Glutamatergic neuron (in vitro differentiated cells): ENCODE measurements around the gene MATCAP1. TPM values are rescaled to one million over a fixed set of nuclear protein-coding genes. Genes with fewer than 3 reads are reported as not detected.

Experiments used
- DNase-seq: peaks from one replicate; pipeline ENCODE4 v3.0.0; 2022
- H3K27ac Mint-ChIP-seq: one replicate; pipeline ENCODE4 v1.8.0; 2020; ENCODE audit warnings: mild to moderate bottlenecking, mixed read lengths, inconsistent platforms; ENCODE audit not compliant: unreplicated experiment
- H3K27me3 Mint-ChIP-seq: one replicate; pipeline ENCODE4 v1.8.0; 2020; ENCODE audit warnings: mild to moderate bottlenecking, moderate library complexity, mixed read lengths, inconsistent platforms; ENCODE audit not compliant: unreplicated experiment
- H3K36me3 Mint-ChIP-seq: one replicate; pipeline ENCODE4 v1.8.0; 2020; ENCODE audit warnings: mild to moderate bottlenecking, mixed read lengths, inconsistent platforms; ENCODE audit not compliant: unreplicated experiment
- H3K4me1 Mint-ChIP-seq: one replicate; pipeline ENCODE4 v1.8.0; 2020; ENCODE audit warnings: mild to moderate bottlenecking, low read depth, mixed read lengths, inconsistent platforms; ENCODE audit not compliant: unreplicated experiment
- H3K4me3 Mint-ChIP-seq: one replicate; pipeline ENCODE4 v1.8.0; 2020; ENCODE audit warnings: mild to moderate bottlenecking, mixed read lengths, inconsistent platforms; ENCODE audit not compliant: unreplicated experiment
- H3K9me3 Mint-ChIP-seq: one replicate; pipeline ENCODE4 v1.8.0; 2020; ENCODE audit warnings: mild to moderate bottlenecking, moderate library complexity, mixed read lengths, inconsistent platforms; ENCODE audit not compliant: unreplicated experiment
- long read RNA-seq: library from polyadenylated mRNA; unstranded; transcript quantifications from one replicate; pipeline ENCODE4 v2.0.0, GENCODE V29; 2020; ENCODE audit not compliant: unreplicated experiment
- total RNA-seq: library from RNA; stranded (reverse); fragmentation: NEBNext Ultra II Directional; extraction: Animal tissue kit (Norgen Biotek cat#: 25700); gene quantifications from one replicate; pipeline ENCODE4 v1.2.1, GENCODE V29; 2021; ENCODE audit not compliant: unreplicated experiment
- TF ChIP-seq, protein P1 (sequence below): fragments of 200-600 bp; sonication (generic); IDR thresholded peaks from one replicate; pipeline ENCODE4 v1.5.0; 2021; ENCODE audit not compliant: partially characterized antibody, unreplicated experiment

The MATCAP1 gene
- total RNA-seq, result 197 TPM
- long read RNA-seq, transcript KIAA0895L-206 (7 exons, 2,233 nt), result major isoform, 5 of 15 reads
- long read RNA-seq, partial matches to known transcripts, result 0 of 15 reads
- long read RNA-seq, other reads (novel, unspliced or antisense), result 6 of 15 reads

DNA sequence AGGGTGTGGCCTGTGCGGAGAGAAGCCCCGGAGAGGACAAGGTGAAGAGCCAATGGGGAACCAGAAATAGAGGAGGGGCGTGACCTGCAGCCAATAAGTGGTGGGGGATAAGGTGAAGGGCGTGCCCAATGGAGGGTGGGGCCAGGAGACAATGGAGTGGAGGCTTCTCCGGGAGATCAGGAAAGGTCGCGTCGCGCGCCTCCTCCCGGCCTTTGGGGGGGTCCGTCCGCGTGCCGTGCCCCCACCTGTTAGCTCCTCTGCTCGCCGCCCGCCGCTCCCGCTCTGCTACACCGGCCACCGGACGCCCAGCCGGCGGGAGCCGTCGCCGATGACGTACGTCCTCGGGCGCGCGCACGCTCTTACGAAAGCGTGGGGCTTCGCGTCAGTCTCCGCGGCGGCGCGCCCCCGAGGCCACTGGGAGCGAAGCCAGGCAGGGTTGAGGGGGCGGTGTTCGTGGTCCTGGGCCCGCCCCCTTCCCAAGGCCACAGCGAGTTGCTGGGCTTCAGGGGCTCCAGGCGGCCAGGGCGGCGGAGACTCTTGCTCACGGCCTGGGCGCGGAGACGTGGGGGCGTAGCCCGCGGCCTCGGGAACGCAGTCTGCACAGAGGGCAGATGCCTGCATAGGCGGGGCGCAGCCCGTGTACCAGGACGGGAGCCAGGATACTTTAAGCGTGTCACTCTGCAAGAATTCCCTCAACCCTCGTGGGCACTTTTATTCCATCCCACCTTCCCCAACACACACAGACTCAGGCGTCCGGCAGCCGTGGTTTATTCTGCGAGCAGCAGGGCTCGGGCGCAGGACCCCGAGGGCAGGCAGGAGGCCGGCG, at the start of gene MATCAP1:
TSS of gene MATCAP1 (minus strand) at position 337 of the 826 bp plus-strand sequence. CDS start 3,353 bp downstream, outside the sequence.
- Mint-ChIP-seq H3K9me3 (peaks cover 5% of the 10 kb centered on the region), H3K4me3 (peak within 1 kb of the TSS; percentile 71), H3K27ac (no peak within 1 kb of the TSS), H3K4me1 (peaks cover 8% of the 10 kb centered on the region), H3K27me3 (peaks cover 4% of the 10 kb centered on the region), H3K36me3 (no peaks in the 10 kb centered on the region)
- DNase-seq, result peak; percentile 98
- TF ChIP-seq, protein P1, sequence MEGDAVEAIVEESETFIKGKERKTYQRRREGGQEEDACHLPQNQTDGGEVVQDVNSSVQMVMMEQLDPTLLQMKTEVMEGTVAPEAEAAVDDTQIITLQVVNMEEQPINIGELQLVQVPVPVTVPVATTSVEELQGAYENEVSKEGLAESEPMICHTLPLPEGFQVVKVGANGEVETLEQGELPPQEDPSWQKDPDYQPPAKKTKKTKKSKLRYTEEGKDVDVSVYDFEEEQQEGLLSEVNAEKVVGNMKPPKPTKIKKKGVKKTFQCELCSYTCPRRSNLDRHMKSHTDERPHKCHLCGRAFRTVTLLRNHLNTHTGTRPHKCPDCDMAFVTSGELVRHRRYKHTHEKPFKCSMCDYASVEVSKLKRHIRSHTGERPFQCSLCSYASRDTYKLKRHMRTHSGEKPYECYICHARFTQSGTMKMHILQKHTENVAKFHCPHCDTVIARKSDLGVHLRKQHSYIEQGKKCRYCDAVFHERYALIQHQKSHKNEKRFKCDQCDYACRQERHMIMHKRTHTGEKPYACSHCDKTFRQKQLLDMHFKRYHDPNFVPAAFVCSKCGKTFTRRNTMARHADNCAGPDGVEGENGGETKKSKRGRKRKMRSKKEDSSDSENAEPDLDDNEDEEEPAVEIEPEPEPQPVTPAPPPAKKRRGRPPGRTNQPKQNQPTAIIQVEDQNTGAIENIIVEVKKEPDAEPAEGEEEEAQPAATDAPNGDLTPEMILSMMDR, result no peak

DNA sequence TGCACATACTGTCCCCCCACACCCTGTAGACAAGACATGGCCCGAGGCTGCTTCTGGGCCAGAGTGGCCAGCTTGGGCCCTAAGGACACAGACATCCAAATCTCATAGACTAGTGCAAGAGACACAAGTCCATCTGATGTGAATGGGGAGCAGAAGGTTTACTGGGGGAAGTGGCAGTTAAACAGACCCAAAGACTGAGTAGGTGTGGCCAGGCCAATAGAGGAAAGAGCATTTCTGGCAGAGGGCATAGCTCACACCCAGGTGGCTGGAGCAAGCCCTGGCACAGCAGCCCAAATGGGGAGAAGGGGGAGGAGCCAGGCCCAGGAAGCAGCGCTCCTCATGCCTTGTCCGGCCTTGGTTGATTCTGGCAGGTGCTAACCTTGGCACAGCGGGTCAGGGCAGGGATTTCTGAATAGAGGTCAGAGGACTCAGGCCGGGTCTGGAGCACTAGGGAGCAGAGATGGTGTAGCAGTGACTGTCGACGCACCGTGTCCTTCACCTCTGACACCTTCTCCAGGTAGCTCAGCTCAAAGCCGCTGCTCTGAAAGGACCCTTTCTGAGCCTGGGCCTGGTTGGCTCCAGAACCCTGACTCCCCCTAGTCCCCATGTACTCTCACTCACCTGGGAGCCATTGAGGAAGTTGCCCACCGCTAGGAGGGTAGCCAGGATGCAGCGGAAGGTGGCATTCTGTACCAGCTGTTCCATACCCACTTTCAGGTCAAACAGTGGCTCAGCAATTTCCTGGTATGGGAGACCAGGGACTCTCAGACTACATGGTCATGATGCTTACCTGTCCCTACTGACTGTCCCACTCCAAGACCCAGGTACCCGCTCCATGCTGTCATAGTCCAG, 47.3 kb upstream of the MATCAP1 start:
- Mint-ChIP-seq H3K27ac (no peak overlapping the region), H3K36me3 (no peaks in the 10 kb centered on the region), H3K4me3 (no peak overlapping the region), H3K9me3 (peaks cover 3% of the 10 kb centered on the region), H3K27me3 (peaks cover 11% of the 10 kb centered on the region), H3K4me1 (peaks cover 9% of the 10 kb centered on the region)
- DNase-seq, result no peak
- TF ChIP-seq, protein P1, result no peak

DNA sequence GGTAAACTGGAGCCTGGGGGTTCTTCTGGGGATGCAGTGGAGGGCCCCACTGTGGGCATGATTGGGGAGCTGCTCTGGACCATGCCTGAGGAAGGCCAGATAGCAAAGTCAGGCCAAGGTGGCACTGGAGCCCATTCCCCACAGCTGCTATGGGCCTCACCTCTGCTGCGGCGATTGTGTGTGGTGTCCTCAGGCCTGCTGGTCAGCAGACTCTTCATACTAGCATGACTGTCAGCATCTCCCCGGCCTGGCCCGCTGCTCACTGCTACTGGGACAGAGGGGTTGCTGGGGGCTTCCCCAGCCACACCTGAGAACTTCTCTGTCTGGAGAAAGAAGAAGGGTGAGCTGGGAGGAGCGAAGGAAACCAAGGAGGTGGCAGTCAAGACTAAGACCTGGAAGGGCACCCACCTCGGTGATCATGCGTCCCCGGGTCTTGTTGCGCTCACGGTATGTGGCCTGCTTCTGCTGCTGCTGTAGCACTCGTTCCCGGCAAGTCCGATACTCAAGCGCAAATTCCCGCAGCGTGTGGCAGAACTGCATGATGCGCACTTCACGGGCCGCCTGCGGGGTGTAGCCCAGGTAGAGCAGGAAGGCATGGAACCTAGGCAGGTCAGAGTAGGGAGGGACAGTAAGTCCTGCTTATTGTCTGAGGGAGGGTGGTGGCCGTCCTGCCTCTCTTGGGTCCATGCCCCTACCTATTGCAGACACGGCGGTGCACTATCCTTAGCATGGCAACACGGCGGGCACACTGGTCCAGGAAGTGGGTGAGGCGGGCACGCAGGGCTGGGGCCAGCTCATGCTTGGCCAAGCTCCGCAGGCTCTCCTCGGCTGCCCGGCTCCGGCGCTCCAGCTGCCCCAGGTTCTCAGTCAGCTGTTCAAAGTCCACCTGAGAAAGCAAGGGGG, 46.4 kb upstream of the MATCAP1 start:
- Mint-ChIP-seq H3K4me3 (no peak overlapping the region), H3K4me1 (peaks cover 14% of the 10 kb centered on the region), H3K27ac (no peak overlapping the region), H3K9me3 (peaks cover 3% of the 10 kb centered on the region), H3K27me3 (peaks cover 11% of the 10 kb centered on the region), H3K36me3 (no peaks in the 10 kb centered on the region)
- TF ChIP-seq, protein P1, result no peak
- DNase-seq, result no peak

DNA sequence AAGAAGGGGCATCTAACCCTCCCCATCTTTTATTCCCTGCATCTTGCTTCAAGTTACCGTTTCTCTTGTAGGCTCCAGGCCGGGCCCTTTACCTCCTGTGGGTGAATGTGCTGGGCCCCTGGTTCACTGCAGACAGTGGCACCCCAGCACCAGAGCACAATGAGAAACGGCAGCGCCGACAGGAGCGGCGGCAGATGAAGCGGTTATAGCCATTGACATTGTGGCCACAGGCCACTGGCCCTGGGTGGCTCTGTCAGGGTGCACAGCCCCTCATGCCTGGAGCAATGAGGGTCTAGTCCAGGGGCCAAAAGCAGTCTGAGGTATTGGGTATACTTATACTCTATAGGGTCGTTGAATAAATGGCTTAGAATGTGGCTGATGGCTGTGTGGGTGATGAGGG, 45.1 kb upstream of the MATCAP1 start:
- no peaks in the 10 kb centered on the region for H3K36me3 Mint-ChIP-seq

More for the DNA sequence above, 45.1 kb upstream of the MATCAP1 start:
- H3K4me3 Mint-ChIP-seq, result peak overlapping the region; percentile 34
- TF ChIP-seq, protein P1, result no peak
- no peak for DNase-seq
- peaks cover 3% of the 10 kb centered on the region for H3K9me3 Mint-ChIP-seq
- peaks cover 14% of the 10 kb centered on the region for H3K4me1 Mint-ChIP-seq
- peaks cover 11% of the 10 kb centered on the region for H3K27me3 Mint-ChIP-seq
- H3K27ac Mint-ChIP-seq, result no peak overlapping the region
